ENCODE measurements around the gene NEDD9.

NEDD9 gene

DNA sequence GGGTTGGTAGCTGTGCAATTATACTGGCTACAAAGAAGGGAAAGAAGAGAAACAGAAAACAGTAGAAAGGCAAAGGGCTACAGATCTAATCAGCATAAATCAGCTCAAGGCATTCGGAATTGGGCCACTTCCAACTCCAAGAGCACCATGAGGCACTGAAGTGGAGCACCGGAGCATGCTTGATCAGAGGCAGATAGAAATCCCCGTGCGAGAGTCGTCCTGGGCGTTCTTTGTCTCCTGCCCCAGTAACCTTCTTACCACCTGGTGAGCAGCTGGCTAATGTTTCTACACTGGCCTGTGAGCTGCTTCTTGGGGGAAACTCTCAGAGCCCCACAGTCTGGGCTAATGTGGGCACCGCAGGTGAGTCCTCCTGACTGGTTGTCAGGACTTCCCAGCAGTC is 16.7 kb downstream of the NEDD9 start:
- ATAC-seq (replicated peaks; ENCODE audit: extremely low read depth, poor library complexity, severe bottlenecking) (no peak), DNase-seq (ENCODE audit: low spot score in 2 of 2) (no peak)
- peak overlapping the region; percentile 65 for H3K27ac Mint-ChIP-seq (ENCODE audit: low read depth)
- H3K36me3 Mint-ChIP-seq (ENCODE audit: insufficient read depth) = peaks cover 30% of the 10 kb centered on the region
- no peaks in the 10 kb centered on the region for H3K27me3 Mint-ChIP-seq
- H3K4me1 Mint-ChIP-seq = peaks cover 68% of the 10 kb centered on the region
- H3K9me3 Mint-ChIP-seq = no peaks in the 10 kb centered on the region
- no peak overlapping the region for H3K4me3 Mint-ChIP-seq

- no peaks in the 10 kb centered on the region for H3K9me3 Mint-ChIP-seq
- H3K36me3 Mint-ChIP-seq (ENCODE audit: insufficient read depth) = peaks cover 34% of the 10 kb centered on the region
- no peak for DNase-seq (ENCODE audit: low spot score in 2 of 2)
- peaks cover 75% of the 10 kb centered on the region for H3K4me1 Mint-ChIP-seq
- no peaks in the 10 kb centered on the region for H3K27me3 Mint-ChIP-seq
- no peak overlapping the region for H3K4me3 Mint-ChIP-seq
- H3K27ac Mint-ChIP-seq (ENCODE audit: low read depth) = peak overlapping the region; percentile 65
- ATAC-seq (replicated peaks; ENCODE audit: extremely low read depth, poor library complexity, severe bottlenecking) = no peak
Observed at GRCh38 chr6:11214901-11215300, 17.6 kb downstream of the NEDD9 start.

GRCh38 chr6:11214084-11214833 is 18.2 kb downstream of the NEDD9 start:
- no peak for DNase-seq (ENCODE audit: low spot score in 2 of 2)
- H3K36me3 Mint-ChIP-seq (ENCODE audit: insufficient read depth) = peaks cover 38% of the 10 kb centered on the region

GRCh38 chr6:11213422-11214021 is 18.9 kb downstream of the NEDD9 start:
- no peak for DNase-seq (ENCODE audit: low spot score in 2 of 2)
- Mint-ChIP-seq H3K27me3 (no peaks in the 10 kb centered on the region), H3K27ac (ENCODE audit: low read depth) (no peak overlapping the region), H3K36me3 (ENCODE audit: insufficient read depth) (peaks cover 37% of the 10 kb centered on the region), H3K4me3 (no peak overlapping the region), H3K4me1 (peaks cover 79% of the 10 kb centered on the region), H3K9me3 (no peaks in the 10 kb centered on the region)
- no peak for ATAC-seq (replicated peaks; ENCODE audit: extremely low read depth, poor library complexity, severe bottlenecking)

More at GRCh38 chr6:11214084-11214833, 18.2 kb downstream of the NEDD9 start:
- Mint-ChIP-seq H3K4me1 (peaks cover 78% of the 10 kb centered on the region), H3K9me3 (no peaks in the 10 kb centered on the region), H3K4me3 (no peak overlapping the region), H3K27ac (ENCODE audit: low read depth) (no peak overlapping the region), H3K27me3 (no peaks in the 10 kb centered on the region)
- no peak for ATAC-seq (replicated peaks; ENCODE audit: extremely low read depth, poor library complexity, severe bottlenecking)

- Mint-ChIP-seq H3K36me3 (ENCODE audit: insufficient read depth) (peaks cover 29% of the 10 kb centered on the region), H3K27ac (ENCODE audit: low read depth) (no peak overlapping the region), H3K27me3 (no peaks in the 10 kb centered on the region), H3K9me3 (no peaks in the 10 kb centered on the region), H3K4me1 (peaks cover 75% of the 10 kb centered on the region), H3K4me3 (no peak overlapping the region)
- ATAC-seq (replicated peaks; ENCODE audit: extremely low read depth, poor library complexity, severe bottlenecking) (no peak), DNase-seq (ENCODE audit: low spot score in 2 of 2) (no peak)
Observed at GRCh38 chr6:11212664-11213063, 19.8 kb downstream of the NEDD9 start.

DNA sequence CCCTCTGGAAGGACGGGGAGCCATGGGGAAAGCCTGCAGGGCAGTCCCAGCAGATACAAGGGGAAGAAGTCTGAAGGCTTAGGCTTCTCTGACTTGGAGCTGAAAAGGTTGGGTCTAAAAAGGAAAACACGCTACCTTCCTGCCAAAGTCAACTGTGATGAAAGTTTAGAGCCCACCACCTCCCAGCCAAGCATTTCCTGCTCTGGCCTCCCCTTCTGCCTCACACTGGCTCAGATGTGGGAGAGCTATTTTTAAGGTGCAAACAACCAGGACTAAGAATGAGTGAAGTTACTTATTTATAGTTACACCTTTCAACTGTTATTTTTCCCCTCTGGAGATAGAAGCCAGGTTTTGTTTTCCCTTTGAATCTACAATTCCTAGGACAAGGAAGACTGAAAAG is 21.2 kb downstream of the NEDD9 start:
- Mint-ChIP-seq H3K4me3 (peak overlapping the region; percentile 7), H3K27ac (ENCODE audit: low read depth) (peak overlapping the region; percentile 56), H3K4me1 (peaks cover 76% of the 10 kb centered on the region), H3K27me3 (no peaks in the 10 kb centered on the region), H3K9me3 (no peaks in the 10 kb centered on the region), H3K36me3 (ENCODE audit: insufficient read depth) (peaks cover 30% of the 10 kb centered on the region)
- DNase-seq (ENCODE audit: low spot score in 2 of 2) (no peak), ATAC-seq (replicated peaks; ENCODE audit: extremely low read depth, poor library complexity, severe bottlenecking) (no peak)

- no peak for DNase-seq (ENCODE audit: low spot score in 2 of 2)
- no peak overlapping the region for H3K4me3 Mint-ChIP-seq
- peaks cover 30% of the 10 kb centered on the region for H3K36me3 Mint-ChIP-seq (ENCODE audit: insufficient read depth)
- ATAC-seq (replicated peaks; ENCODE audit: extremely low read depth, poor library complexity, severe bottlenecking) = no peak
- H3K27me3 Mint-ChIP-seq = no peaks in the 10 kb centered on the region
- H3K27ac Mint-ChIP-seq (ENCODE audit: low read depth) = peak overlapping the region; percentile 55
- H3K9me3 Mint-ChIP-seq = no peaks in the 10 kb centered on the region
- H3K4me1 Mint-ChIP-seq = peaks cover 70% of the 10 kb centered on the region
Observed at GRCh38 chr6:11210386-11211138, 21.9 kb downstream of the NEDD9 start.

GRCh38 chr6:11209906-11210305 is 22.6 kb downstream of the NEDD9 start:
- DNase-seq (ENCODE audit: low spot score in 2 of 2) (no peak), ATAC-seq (replicated peaks; ENCODE audit: extremely low read depth, poor library complexity, severe bottlenecking) (no peak)
- no peak overlapping the region for H3K27ac Mint-ChIP-seq (ENCODE audit: low read depth)
- no peak overlapping the region for H3K4me3 Mint-ChIP-seq
- peaks cover 30% of the 10 kb centered on the region for H3K36me3 Mint-ChIP-seq (ENCODE audit: insufficient read depth)
- no peaks in the 10 kb centered on the region for H3K9me3 Mint-ChIP-seq
- H3K27me3 Mint-ChIP-seq = no peaks in the 10 kb centered on the region
- H3K4me1 Mint-ChIP-seq = peaks cover 63% of the 10 kb centered on the region

GRCh38 chr6:11209369-11209768 is 23.1 kb downstream of the NEDD9 start:
- no peak overlapping the region for H3K27ac Mint-ChIP-seq (ENCODE audit: low read depth)
- ATAC-seq (replicated peaks; ENCODE audit: extremely low read depth, poor library complexity, severe bottlenecking) (no peak), DNase-seq (ENCODE audit: low spot score in 2 of 2) (no peak)

GRCh38 chr6:11208854-11209253 is 23.6 kb downstream of the NEDD9 start:
- peaks cover 30% of the 10 kb centered on the region for H3K36me3 Mint-ChIP-seq (ENCODE audit: insufficient read depth)
- DNase-seq (ENCODE audit: low spot score in 2 of 2) (no peak), ATAC-seq (replicated peaks; ENCODE audit: extremely low read depth, poor library complexity, severe bottlenecking) (no peak)
- no peaks in the 10 kb centered on the region for H3K27me3 Mint-ChIP-seq
- H3K4me1 Mint-ChIP-seq = peaks cover 62% of the 10 kb centered on the region
- no peaks in the 10 kb centered on the region for H3K9me3 Mint-ChIP-seq
- no peak overlapping the region for H3K27ac Mint-ChIP-seq (ENCODE audit: low read depth)
- H3K4me3 Mint-ChIP-seq = no peak overlapping the region

More at GRCh38 chr6:11209369-11209768, 23.1 kb downstream of the NEDD9 start:
- Mint-ChIP-seq H3K27me3 (no peaks in the 10 kb centered on the region), H3K9me3 (no peaks in the 10 kb centered on the region), H3K36me3 (ENCODE audit: insufficient read depth) (peaks cover 30% of the 10 kb centered on the region), H3K4me1 (peaks cover 60% of the 10 kb centered on the region), H3K4me3 (no peak overlapping the region)

- DNase-seq (ENCODE audit: low spot score in 2 of 2) (no peak), ATAC-seq (replicated peaks; ENCODE audit: extremely low read depth, poor library complexity, severe bottlenecking) (no peak)
- H3K27ac Mint-ChIP-seq (ENCODE audit: low read depth) = no peak overlapping the region
- peaks cover 63% of the 10 kb centered on the region for H3K4me1 Mint-ChIP-seq
- H3K27me3 Mint-ChIP-seq = no peaks in the 10 kb centered on the region
- H3K4me3 Mint-ChIP-seq = no peak overlapping the region
- H3K36me3 Mint-ChIP-seq (ENCODE audit: insufficient read depth) = peaks cover 27% of the 10 kb centered on the region
- H3K9me3 Mint-ChIP-seq = no peaks in the 10 kb centered on the region
Observed at GRCh38 chr6:11208267-11208666, 24.2 kb downstream of the NEDD9 start.

DNA sequence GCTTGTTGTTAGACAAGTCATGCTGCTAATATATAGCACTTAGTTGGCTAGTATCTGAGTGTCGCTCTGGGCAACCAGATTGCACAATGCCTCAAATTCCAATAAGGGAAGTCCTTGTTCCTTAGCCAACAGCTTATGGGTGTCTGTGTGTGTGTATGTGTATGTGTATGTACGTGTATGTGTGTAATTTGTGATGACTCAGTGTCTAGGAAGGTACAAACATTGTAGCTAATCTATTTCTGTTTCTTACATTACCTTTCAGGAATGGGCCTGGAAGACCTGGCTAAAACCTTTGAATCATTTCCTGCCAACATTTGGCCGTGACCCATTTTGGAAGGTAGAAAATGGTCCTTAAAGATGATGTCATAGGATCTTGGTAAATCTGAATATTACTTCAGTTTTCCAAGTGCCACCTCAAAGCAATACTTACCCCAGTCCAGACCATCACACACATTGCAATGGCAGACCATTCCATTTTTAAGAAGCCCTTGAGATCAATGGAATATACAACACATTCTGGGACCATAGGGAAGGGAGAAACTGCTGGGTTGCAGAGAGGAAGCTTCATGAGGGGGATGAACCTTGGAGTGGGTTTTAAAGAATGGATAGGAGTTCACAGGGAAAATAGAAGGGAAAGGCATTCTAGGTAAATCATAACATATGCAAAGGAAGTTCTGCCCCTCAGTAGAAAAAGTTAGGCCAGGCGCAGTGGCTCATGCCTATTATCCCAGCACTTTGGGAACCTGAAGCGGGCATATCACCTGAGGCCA is 25.1 kb downstream of the NEDD9 start:
- ATAC-seq (replicated peaks; ENCODE audit: extremely low read depth, poor library complexity, severe bottlenecking) (no peak), DNase-seq (ENCODE audit: low spot score in 2 of 2) (no peak)
- Mint-ChIP-seq H3K9me3 (no peaks in the 10 kb centered on the region), H3K27me3 (no peaks in the 10 kb centered on the region), H3K36me3 (ENCODE audit: insufficient read depth) (peaks cover 22% of the 10 kb centered on the region), H3K4me1 (peaks cover 63% of the 10 kb centered on the region), H3K4me3 (no peak overlapping the region), H3K27ac (ENCODE audit: low read depth) (no peak overlapping the region)

All from central memory CD8-positive, alpha-beta T cell (primary cell).